GM23338 (cell line): Measurements from ENCODE around the gene ZMYND8. TPM values are rescaled to one million over a fixed set of nuclear protein-coding genes. Genes with fewer than 3 reads are reported as not detected.

Source experiments
- ATAC-seq: fragments of 200-7000 bp; cut with Tn5 transposase; 3 replicates; pipeline ENCODE4 v1.9.1; 2020
- DNase-seq: peaks from one replicate; pipeline ENCODE4 v3.0.0-alpha.2; 2015; ENCODE audit warnings: low spot score
- H2AFZ ChIP-seq: fragments of 200-600 bp; sonication (generic); 2 replicates; pipeline ENCODE4 v1.8.0; 2016; ENCODE audit warnings: antibody characterized with exemption, mild to moderate bottlenecking, moderate library complexity
- H3F3A ChIP-seq: fragments of 200-600 bp; sonication (generic); replicated peaks from 2 replicates; pipeline ENCODE4 v1.8.0; 2017; ENCODE audit warnings: antibody characterized with exemption, mixed run types, low read depth
- H3K27ac ChIP-seq: fragments of 200-600 bp; sonication (generic); 2 replicates; pipeline ENCODE4 v1.6.1; 2016; ENCODE audit warnings: low read depth
- H3K27me3 ChIP-seq: fragments of 200-600 bp; sonication (generic); 2 replicates; pipeline ENCODE4 v1.8.0; 2016; ENCODE audit warnings: mild to moderate bottlenecking, mixed run types, moderate library complexity; ENCODE audit not compliant: insufficient read depth
- H3K36me3 ChIP-seq: fragments of 200-600 bp; sonication (generic); 2 replicates; pipeline ENCODE4 v1.8.0; 2016; ENCODE audit warnings: mild to moderate bottlenecking; ENCODE audit not compliant: insufficient read depth
- H3K4me1 ChIP-seq: fragments of 200-600 bp; sonication (generic); 2 replicates; pipeline ENCODE4 v1.8.0; 2016; ENCODE audit warnings: mild to moderate bottlenecking, moderate library complexity; ENCODE audit not compliant: insufficient read depth
- H3K4me2 ChIP-seq: fragments of 200-600 bp; sonication (generic); 2 replicates; pipeline ENCODE4 v1.7.1; 2017; ENCODE audit warnings: mixed run types
- H3K4me3 ChIP-seq: fragments of 200-600 bp; sonication (generic); 2 replicates; pipeline ENCODE4 v1.6.1; 2016; ENCODE audit warnings: mixed run types
- H3K79me2 ChIP-seq: fragments of 200-600 bp; sonication (generic); replicated peaks from 2 replicates; pipeline ENCODE4 v1.8.0; 2017; ENCODE audit warnings: mild to moderate bottlenecking; ENCODE audit not compliant: insufficient read depth
- H3K9me2 ChIP-seq: fragments of 200-600 bp; sonication (generic); 2 replicates; pipeline ENCODE4 v1.8.0; 2017; ENCODE audit not compliant: insufficient read depth
- H4K20me1 ChIP-seq: fragments of 200-600 bp; sonication (generic); replicated peaks from 2 replicates; pipeline ENCODE4 v1.8.0; 2017; ENCODE audit warnings: mild to moderate bottlenecking; ENCODE audit not compliant: insufficient read depth
- H3K27ac Mint-ChIP-seq: 2 replicates; pipeline ENCODE4 v1.8.0; 2020; ENCODE audit warnings: inconsistent platforms, mild to moderate bottlenecking, moderate library complexity, mixed read lengths
- H3K27me3 Mint-ChIP-seq: 3 replicates; pipeline ENCODE4 v1.8.0; 2022; ENCODE audit warnings: low read depth, mild to moderate bottlenecking, moderate library complexity, mixed read lengths, inconsistent platforms; ENCODE audit not compliant: insufficient read depth, poor library complexity
- H3K36me3 Mint-ChIP-seq: 3 replicates; pipeline ENCODE4 v1.8.0; 2021; ENCODE audit warnings: low read depth, mild to moderate bottlenecking, inconsistent platforms, moderate library complexity, mixed read lengths
- H3K4me1 Mint-ChIP-seq: 3 replicates; pipeline ENCODE4 v1.8.0; 2020; ENCODE audit warnings: mild to moderate bottlenecking, inconsistent platforms, mixed read lengths
- H3K4me3 Mint-ChIP-seq: 3 replicates; pipeline ENCODE4 v1.8.0; 2021; ENCODE audit warnings: moderate library complexity, mild to moderate bottlenecking, inconsistent platforms, mixed read lengths
- H3K9me3 Mint-ChIP-seq: 3 replicates; pipeline ENCODE4 v1.8.0; 2020; ENCODE audit warnings: moderate library complexity, mild to moderate bottlenecking, inconsistent platforms, mixed read lengths
- EZH2 ChIP-seq: fragments of 200-600 bp; sonication (generic); IDR thresholded peaks from one replicate; pipeline ENCODE4 v1.8.0; 2017; ENCODE audit warnings: antibody characterized with exemption, mild to moderate bottlenecking, low read depth; ENCODE audit not compliant: unreplicated experiment
- EZH2phosphoT487 ChIP-seq: fragments of 200-600 bp; sonication (generic); IDR thresholded peaks from one replicate; pipeline ENCODE4 v1.8.1; 2018; ENCODE audit warnings: antibody characterized with exemption; ENCODE audit not compliant: unreplicated experiment
- JUNB ChIP-seq: IDR thresholded peaks from one replicate; pipeline ENCODE4 v1.6.1; 2016; ENCODE audit warnings: antibody characterized with exemption; ENCODE audit not compliant: unreplicated experiment
- NANOG ChIP-seq: IDR thresholded peaks from 2 replicates; pipeline ENCODE4 v1.6.1; 2016; ENCODE audit warnings: antibody characterized with exemption, borderline replicate concordance
- POLR2AphosphoS5 ChIP-seq: IDR thresholded peaks from 2 replicates; pipeline ENCODE4 v1.6.1; 2016; ENCODE audit warnings: antibody characterized with exemption, low read depth
- ZNF114 ChIP-seq: fragments of 250-450 bp; sonication (Bioruptor Pico); IDR thresholded peaks from 2 replicates; pipeline ENCODE4 v1.5.0; 2020; ENCODE audit warnings: mild to moderate bottlenecking, moderate library complexity
- ZNF331 ChIP-seq: fragments of 250-450 bp; sonication (Bioruptor Pico); IDR thresholded peaks from 2 replicates; pipeline ENCODE4 v1.5.0; 2020; ENCODE audit warnings: low read depth, mild to moderate bottlenecking, moderate library complexity
- ZNF462 ChIP-seq: fragments of 250-450 bp; sonication (Bioruptor Pico); IDR thresholded peaks from 2 replicates; pipeline ENCODE4 v1.5.0; 2020; ENCODE audit warnings: mild to moderate bottlenecking, moderate library complexity
- polyA plus RNA-seq: library from polyadenylated mRNA; unstranded; fragments of >200 nt; fragmentation: Nextera tagmentation; extraction: Ambion mirVana; gene quantifications from 2 replicates; pipeline ENCODE4 v1.2.1, GENCODE V29; 2016
- total RNA-seq: library from RNA; depleted of rRNA; stranded (reverse); fragments of >200 nt; shearing (Covaris generic); gene quantifications from 2 replicates; pipeline ENCODE4 v1.2.3, GENCODE V29; 2014
- TF ChIP-seq, protein P1 (sequence below): IDR thresholded peaks from one replicate; pipeline ENCODE4 v1.6.1; 2018; ENCODE audit warnings: antibody characterized with exemption; ENCODE audit not compliant: unreplicated experiment
- TF ChIP-seq, protein P2 (sequence below): IDR thresholded peaks from 2 replicates; pipeline ENCODE4 v1.6.1; 2016; ENCODE audit warnings: antibody characterized with exemption
- TF ChIP-seq, protein P3 (sequence below), 2 experiments: fragments of 200-600 bp in 1 of 2; sonication (generic) in 1 of 2; conservative IDR thresholded peaks; 2 replicates each; pipeline versions ENCODE4 v1.5.1 to v1.6.1; 2016 to 2017; ENCODE audit warnings: antibody characterized with exemption in 2 of 2, low read depth in 2 of 2, mild to moderate bottlenecking in 2 of 2, moderate library complexity in 1 of 2

Gene ZMYND8
- total and polyA plus RNA-seq, 2 experiments from 2014 or later, result 70.9 to 128 TPM

DNA sequence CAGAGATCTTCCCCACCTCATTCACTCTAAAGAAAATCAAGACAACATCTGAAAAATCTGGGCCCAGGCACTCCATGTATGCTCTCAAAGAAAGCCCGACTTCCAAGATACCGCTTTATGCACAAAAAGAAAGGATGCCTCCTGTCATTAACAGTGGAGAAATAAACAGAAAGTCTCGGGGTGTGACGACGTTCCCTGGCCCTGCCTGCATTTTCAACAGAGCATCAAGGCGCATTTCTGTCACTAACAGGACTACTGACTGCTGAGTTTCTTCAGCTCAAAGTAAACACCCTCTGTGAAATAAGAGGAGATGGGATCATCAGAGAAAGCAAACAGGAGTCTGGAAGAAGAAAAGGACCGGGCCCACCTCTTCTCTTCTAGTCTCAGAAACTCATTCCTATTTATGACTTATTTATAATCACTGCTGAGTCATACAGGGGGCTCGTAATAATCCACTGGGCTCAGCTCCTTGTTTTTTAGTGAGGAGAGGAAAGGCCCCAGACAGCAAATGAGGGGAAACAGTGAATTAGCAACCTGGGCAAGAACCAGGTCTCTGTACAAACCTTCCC lies 99.7 kb downstream of the ZMYND8 start:
- peak overlapping the region; percentile 36; the same call in 1 of the 2 replicates for H3K27ac Mint-ChIP-seq

More for the DNA sequence above, 99.7 kb downstream of the ZMYND8 start:
- Histone ChIP-seq H3K27ac (peak overlapping the region; percentile 69), H3K27me3 (no peaks in the 10 kb centered on the region), H3F3A (peaks cover 32% of the 10 kb centered on the region), H2AFZ (no peak overlapping the region), H3K79me2 (peaks cover 91% of the 10 kb centered on the region), H3K36me3 (peaks cover 45% of the 10 kb centered on the region), H3K4me2 (no peak overlapping the region), H3K9me2 (no peaks in the 10 kb centered on the region; the same call in 1 of the 2 replicates), H3K4me3 (no peak overlapping the region), H3K4me1 (no peaks in the 10 kb centered on the region), H4K20me1 (peaks cover 33% of the 10 kb centered on the region)
- no peak overlapping the region for H3K4me3 Mint-ChIP-seq
- peaks cover 20% of the 10 kb centered on the region for H3K4me1 Mint-ChIP-seq
- DNase-seq (no peak), ATAC-seq (no peak)
- 0 out of 3 replicates have a peak, but pooled peaks cover 3% of the 10 kb centered on the region for H3K9me3 Mint-ChIP-seq
- TF ChIP-seq ZNF331 (no peak), NANOG (no peak), ZNF462 (no peak), JUNB (no peak), EZH2 (no peak), POLR2AphosphoS5 (no peak), ZNF114 (no peak), EZH2phosphoT487 (no peak)
- TF ChIP-seq, protein P1, sequence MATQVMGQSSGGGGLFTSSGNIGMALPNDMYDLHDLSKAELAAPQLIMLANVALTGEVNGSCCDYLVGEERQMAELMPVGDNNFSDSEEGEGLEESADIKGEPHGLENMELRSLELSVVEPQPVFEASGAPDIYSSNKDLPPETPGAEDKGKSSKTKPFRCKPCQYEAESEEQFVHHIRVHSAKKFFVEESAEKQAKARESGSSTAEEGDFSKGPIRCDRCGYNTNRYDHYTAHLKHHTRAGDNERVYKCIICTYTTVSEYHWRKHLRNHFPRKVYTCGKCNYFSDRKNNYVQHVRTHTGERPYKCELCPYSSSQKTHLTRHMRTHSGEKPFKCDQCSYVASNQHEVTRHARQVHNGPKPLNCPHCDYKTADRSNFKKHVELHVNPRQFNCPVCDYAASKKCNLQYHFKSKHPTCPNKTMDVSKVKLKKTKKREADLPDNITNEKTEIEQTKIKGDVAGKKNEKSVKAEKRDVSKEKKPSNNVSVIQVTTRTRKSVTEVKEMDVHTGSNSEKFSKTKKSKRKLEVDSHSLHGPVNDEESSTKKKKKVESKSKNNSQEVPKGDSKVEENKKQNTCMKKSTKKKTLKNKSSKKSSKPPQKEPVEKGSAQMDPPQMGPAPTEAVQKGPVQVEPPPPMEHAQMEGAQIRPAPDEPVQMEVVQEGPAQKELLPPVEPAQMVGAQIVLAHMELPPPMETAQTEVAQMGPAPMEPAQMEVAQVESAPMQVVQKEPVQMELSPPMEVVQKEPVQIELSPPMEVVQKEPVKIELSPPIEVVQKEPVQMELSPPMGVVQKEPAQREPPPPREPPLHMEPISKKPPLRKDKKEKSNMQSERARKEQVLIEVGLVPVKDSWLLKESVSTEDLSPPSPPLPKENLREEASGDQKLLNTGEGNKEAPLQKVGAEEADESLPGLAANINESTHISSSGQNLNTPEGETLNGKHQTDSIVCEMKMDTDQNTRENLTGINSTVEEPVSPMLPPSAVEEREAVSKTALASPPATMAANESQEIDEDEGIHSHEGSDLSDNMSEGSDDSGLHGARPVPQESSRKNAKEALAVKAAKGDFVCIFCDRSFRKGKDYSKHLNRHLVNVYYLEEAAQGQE, result no peak
- TF ChIP-seq, protein P2, sequence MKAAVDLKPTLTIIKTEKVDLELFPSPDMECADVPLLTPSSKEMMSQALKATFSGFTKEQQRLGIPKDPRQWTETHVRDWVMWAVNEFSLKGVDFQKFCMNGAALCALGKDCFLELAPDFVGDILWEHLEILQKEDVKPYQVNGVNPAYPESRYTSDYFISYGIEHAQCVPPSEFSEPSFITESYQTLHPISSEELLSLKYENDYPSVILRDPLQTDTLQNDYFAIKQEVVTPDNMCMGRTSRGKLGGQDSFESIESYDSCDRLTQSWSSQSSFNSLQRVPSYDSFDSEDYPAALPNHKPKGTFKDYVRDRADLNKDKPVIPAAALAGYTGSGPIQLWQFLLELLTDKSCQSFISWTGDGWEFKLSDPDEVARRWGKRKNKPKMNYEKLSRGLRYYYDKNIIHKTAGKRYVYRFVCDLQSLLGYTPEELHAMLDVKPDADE, result no peak
- TF ChIP-seq, protein P3, sequence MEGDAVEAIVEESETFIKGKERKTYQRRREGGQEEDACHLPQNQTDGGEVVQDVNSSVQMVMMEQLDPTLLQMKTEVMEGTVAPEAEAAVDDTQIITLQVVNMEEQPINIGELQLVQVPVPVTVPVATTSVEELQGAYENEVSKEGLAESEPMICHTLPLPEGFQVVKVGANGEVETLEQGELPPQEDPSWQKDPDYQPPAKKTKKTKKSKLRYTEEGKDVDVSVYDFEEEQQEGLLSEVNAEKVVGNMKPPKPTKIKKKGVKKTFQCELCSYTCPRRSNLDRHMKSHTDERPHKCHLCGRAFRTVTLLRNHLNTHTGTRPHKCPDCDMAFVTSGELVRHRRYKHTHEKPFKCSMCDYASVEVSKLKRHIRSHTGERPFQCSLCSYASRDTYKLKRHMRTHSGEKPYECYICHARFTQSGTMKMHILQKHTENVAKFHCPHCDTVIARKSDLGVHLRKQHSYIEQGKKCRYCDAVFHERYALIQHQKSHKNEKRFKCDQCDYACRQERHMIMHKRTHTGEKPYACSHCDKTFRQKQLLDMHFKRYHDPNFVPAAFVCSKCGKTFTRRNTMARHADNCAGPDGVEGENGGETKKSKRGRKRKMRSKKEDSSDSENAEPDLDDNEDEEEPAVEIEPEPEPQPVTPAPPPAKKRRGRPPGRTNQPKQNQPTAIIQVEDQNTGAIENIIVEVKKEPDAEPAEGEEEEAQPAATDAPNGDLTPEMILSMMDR (conservative IDR thresholded peaks at IDR 0.05; ENCODE audit: low read depth in 2 of 2), result no peak
- H3K27me3 Mint-ChIP-seq, result peaks cover 8% of the 10 kb centered on the region
- H3K36me3 Mint-ChIP-seq, result peaks cover 81% of the 10 kb centered on the region
